ENCODE data around the gene TEKT5.
"Not testable (repeated sequence)": the region's sequence is repeated elsewhere in the genome, so short reads cannot be mapped to it uniquely, and the experiment has no call there.

TEKT5 gene

DNA sequence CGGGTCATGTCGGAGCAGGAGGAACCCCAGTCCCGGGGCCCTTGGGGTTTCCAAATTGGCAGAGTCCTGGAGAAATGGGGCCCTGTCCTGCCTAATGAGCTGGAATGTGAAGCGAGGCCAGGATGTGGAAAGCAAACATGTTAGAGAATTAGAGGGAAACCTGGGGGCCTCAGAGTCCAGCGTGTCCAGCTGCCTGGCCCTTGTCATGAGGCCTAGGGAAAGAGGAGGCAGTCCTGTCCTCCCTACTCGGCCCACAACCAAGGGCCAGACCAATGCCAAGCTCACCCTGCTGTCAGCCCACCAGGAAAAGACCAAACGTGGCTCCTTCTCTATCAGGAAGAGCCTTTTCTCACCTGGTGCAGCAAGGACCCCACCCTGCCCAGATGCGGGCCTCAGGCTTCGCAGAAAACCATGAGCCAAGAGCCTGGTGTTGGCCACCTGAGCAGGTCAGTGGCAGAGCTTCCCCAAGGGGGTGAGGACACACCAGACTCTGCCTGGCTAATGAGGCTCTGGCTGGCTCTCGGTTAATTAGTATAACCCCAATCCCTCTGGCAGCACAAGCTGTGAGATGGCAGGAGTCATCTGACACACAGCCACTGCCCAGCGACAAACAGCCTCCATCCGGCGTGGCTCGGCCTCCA lies 10.1 kb downstream of the TEKT5 start:
- no peak for DNase-seq (ENCODE audit: low read depth in 2 of 2)

DNA sequence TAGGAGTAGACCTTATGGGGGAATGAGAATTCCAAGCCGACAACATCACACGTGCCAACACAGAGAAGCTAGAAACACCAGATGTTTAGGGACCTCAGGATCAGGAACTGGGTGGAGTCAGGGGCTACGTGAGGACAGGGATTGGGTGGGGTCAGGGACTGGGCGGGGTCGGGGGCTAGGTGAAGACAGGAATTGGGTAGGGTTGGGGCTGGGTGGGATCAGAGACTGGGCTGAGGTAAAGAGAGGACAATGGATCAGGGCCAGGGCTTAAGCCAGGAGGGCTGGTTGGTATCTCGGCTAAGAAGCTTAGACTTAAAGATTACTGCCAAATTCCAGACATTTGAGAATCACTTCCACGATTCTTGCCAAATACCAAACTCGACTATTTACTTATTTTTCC lies 11.6 kb downstream of the TEKT5 start:
- DNase-seq (ENCODE audit: low read depth in 2 of 2), result no peak

DNA sequence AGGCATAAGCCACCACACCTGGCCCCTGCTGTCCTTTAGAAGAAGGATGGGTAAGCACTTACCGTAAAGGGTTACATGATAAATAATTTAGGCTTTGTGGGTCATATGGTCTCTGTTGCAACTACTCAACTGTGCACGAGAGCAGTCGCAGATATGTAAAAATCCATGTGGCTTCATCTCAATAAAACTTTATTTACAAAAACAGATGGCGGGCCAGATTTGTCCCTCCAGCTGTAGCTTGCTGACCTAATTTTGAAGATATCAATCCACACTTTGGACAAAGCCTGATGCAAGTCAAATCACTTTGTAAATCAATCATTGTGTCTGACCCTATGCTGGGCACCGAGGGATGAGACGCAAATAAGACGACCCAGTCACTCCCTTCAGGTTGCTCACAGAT lies 12.1 kb downstream of the TEKT5 start:
- no peak for DNase-seq (ENCODE audit: low read depth in 2 of 2)

DNA sequence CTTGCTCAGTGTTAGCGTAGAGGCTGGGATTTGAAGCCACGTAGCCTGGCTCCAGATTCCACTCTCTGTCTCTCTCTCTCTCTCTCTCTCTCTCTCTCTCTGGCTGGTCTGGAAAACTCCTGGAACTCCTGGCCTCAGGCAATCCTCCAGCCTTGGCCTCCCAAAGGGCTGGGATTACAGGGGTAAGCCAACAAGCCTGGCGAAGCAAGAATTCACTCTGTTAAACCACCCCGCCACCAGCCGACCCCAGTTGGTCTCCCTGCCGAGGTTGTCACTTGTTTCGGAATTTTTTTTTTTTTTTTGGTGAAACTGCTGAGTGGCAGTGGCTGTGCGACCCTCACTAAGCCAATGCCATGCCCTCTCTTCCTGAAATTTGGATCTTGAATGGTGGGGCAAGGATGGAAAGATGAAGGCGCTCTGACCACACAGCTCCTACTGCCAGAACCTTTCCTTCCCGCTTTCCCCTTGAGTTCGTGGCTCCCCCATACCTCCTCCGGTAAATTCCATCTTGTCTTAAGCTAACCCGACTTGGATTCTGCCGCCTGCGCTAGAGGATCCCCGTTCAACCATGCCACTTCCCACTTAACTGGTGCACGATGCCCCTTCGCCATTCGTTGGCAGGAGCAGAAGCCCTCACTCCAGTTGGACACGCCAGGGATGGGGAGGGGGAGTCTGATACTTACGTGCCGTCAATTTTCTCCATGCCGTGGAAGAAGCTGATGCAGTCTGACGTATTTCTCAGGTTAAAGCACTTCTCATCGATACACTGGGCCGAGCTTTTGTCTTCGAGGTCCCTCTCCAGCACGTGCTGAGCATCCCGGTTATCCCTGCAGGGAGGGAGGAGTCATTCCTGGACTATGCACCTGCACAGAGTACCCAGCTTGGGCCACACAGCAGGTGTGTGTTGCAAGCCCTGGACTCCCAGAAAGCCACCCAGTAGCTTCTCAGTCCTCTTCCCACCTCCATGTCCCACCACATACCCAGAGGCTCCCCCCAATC lies 13.1 kb downstream of the TEKT5 start:
- no peak for DNase-seq (ENCODE audit: low read depth in 2 of 2)

DNA sequence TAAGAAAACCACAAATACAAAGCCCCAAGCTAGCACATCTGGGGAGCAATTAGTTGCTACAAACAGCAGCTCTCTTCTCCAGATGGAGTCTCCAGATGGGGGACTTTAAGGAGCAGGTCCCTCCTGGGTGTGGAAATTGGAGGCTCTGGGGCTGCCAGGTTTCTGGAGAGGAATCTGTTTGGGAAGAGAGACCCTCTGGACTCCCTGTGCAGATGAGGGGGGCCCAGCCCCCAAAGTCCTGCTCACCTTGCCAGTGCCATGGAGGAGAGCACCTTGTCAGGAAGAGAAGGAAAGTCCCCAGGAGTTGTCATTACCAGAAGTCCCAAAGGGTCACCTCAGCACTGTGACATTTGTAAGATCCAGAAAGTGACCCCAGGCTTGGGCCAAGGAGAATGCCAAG lies 14.8 kb downstream of the TEKT5 start:
- DNase-seq (ENCODE audit: low read depth in 2 of 2), result no peak

DNA sequence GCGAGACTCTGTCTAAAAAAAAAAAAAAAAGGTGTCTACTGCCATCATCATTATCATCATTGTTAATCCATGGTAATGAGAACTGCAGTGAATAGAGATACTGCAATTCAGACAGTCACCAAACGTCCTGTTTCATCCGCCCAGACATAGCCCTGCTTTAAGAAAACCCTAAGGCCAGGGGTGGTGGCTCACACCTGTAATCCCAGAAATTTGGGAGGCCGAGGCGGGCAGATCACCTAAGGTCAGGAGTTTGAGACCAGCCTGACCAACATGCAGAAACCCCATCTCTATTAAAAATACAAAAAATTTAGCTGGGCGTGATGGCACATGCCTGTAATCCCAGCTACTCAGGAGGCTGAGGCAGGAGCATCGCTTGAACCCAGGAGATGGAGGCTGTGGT lies 15.3 kb downstream of the TEKT5 start:
- DNase-seq (ENCODE audit: low read depth in 2 of 2), result not testable (repeated sequence)

DNA sequence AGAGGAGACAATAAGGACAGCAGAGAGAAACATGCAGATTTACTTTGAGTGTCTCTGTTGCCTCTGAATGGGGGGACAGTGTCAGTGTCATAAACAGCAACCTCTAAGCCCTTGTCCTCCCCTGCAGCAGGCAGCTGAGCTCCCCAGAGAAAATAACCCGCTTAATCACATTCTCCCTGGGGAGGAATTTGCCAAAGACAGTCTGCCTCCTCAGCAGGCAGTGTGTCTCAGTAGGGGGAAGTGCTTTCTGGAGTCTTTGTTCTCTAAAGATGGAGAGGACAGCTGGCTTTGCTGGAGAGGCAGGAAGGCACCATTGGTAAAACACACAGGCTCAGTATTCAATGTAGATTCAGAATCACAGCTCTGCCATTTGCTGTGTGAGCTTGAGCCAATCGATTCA lies 16.1 kb downstream of the TEKT5 start:
- no peak for DNase-seq (ENCODE audit: low read depth in 2 of 2)

DNA sequence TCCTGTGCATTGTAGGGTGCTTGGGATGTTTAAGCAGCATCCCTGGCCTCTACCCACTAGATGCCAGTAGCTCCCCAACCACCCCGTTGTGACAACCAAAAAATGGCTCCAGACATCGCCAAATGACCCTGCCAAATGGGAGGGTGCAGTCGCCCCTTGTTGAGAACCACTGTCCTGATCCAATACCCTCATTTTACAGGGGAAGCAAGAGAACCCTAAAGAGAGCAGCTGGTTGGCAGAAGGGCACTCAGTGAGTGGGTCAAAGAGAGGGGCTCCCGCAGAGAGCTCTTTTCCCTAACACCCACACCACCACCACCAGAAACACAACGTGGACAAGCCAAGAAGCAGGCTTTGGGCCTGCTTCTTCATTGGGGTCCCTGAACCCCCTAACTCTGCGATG lies 18.4 kb downstream of the TEKT5 start:
- DNase-seq (ENCODE audit: low read depth in 2 of 2), result no peak

DNA sequence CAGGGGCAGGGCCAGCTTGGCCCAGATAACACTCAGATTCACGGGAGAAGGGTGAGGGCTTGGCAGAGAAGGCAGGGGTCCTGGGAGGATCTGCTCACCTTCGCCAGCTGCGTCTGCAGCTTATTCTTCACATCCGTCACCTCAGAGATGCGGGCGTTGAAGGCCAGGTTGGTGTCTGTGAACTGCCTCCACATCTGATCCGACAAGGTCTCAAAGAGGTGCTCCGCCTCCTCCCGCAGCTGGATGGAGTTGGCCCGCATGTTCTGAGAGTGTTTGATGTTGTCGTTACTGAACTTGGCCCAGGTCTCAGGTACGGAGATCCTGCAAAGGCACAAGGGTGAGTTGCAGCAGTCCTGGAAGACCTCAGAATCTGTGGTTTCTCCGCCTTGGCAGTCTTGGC lies 18.9 kb downstream of the TEKT5 start:
- no peak for DNase-seq (ENCODE audit: low read depth in 2 of 2)

DNA sequence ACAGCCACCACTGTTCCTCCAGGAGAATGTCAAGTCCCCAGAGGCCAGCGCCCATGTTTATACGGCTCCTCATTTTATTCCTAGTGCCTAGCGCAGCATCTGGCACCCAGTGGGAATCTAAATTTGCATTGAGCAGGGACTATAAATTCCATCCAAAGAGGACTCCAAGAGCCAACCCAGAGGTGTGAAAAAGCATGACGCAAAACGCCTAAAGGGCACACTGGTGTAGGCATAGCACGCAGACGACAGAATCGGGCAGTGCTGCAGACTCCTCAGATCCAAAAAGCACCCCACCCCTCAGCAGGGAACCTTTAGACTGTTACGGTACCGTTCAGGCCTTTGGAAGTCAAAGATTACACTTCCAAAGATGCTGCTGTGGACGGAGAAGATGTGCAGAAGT lies 19.5 kb downstream of the TEKT5 start:
- no peak for DNase-seq (ENCODE audit: low read depth in 2 of 2)

DNA sequence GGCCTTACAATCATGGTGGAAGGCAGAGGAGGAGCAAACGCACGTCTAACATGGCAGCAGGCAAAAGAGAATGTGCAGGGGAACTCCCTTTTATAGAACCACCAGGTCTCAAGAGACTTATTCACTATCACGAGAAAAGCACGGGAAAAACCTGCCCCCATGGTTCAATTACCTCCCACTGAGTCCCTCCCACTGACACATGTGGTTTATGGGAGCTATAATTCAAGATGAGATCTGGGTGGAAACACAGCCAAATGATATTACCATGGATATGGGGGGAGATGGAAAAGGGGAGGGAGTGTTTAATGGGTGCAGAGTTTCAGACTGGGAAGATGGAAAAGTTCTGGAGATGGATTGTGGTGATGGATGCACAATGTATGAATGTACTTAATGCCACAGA lies 23.0 kb downstream of the TEKT5 start:
- DNase-seq (ENCODE audit: low read depth in 2 of 2), result no peak

DNA sequence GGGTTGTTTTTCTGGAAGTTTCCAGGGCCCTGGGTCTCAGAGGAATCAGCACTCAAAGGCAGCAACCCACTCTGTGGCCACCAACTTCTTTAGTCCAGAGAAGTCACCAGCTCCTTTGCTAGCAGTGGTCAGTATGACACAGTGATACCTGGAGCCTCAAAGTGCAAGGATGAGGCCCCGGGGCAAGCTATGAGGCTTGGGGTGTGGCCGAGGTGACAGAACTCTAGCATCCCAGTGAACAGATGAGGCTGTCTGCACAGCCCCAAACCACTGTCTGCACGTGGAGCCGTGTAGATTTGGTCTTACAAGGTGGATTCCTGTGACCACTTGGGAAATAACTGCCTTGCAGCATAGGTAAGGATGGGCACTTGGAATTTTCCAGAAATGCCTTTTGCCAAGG lies 24.9 kb downstream of the TEKT5 start:
- DNase-seq (ENCODE audit: low read depth in 2 of 2), result no peak

DNA sequence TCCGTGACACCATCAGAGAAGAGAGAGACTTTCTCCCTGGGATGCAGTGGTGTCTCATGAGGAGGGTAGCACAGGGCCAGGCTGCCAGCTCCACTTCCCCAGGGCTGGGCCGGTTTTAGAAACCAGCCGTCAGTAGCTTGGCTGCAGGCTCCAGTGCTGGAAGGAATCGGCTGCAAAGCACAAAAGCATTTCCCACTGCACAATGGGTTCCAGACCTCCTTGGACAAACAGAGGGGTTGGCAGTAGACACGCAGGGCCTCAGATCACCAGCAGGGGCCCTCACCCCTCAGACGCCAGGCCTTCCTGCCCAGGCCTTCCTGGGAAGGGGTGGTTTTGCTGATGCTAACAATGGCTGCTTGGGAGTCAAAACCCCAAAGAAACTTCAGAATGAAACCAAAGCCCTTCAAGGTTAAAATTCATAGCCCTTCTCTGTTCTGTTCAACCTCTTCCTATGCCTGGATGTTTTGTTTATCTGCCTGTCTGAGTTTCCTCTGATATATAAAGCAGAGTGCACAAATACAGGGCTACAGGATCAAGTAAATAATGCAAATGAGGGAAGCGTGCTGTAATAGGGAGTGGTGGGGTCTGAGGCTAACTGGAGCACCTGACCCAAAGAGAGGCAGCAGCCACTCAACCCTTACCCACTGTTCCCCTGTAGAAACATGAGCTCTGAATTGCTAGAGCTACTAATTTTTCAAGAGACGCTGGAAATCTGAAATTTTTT lies 26.2 kb downstream of the TEKT5 start:
- no peak for DNase-seq (ENCODE audit: low read depth in 2 of 2)

DNA sequence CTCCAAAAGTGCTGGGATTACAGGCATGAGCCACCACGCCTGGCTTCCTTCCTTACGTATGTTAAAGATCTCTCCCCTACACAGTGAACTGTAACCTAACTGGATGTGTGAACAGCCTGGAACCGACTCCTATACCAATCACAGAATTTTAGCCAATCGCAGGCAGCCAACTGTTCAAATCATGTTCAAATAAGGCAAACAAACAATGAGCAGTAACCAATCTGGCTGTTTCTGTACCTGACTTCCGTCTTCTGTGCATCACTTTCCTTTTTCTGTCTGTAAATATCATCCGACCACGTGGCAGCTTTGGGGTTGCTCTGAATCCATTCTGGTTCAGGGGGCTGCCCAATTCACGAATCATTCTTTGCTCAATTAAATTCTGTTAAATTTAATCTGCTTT lies 27.5 kb downstream of the TEKT5 start:
- DNase-seq (ENCODE audit: low read depth in 2 of 2), result no peak

DNA sequence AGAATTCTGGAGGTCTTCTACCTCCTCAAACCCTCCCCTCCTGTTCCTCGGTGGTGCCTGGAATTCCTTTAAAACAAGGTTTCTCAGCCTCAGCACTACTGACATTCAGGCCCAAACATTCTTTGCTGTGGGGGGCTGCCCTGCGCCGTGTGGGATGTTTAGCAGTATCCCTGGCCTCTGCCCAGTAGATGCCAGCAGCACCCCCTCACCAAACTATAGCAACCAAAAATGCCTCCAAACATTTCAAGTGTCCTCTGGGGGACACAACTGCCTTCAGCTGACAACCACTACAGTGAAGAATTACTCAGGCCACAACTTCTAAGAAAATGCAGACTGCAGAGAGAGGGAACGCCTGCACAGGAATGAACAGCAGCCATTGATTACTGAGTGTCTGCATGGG lies 28.4 kb downstream of the TEKT5 start:
- DNase-seq (ENCODE audit: low read depth in 2 of 2), result no peak

DNA sequence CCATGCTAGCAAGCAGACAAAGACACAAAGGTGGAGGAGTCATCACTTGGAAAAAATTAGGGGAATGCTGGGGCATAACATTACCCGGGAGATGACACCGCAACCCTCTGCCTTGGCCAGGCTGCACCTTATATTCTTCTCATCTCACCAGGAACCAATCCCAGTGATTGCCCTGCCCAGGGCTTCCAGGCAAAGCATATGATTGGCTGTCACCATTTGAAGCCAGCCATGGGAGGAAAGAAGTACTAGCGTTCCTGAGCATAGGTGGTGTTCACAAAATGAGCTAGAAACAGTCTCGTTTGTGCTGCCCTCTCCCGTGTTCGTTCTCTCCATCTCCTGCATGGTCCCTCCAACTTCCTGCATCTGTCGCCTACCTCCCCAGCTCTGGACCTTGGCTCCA lies 29.6 kb downstream of the TEKT5 start:
- no peak for DNase-seq (ENCODE audit: low read depth in 2 of 2)

DNA sequence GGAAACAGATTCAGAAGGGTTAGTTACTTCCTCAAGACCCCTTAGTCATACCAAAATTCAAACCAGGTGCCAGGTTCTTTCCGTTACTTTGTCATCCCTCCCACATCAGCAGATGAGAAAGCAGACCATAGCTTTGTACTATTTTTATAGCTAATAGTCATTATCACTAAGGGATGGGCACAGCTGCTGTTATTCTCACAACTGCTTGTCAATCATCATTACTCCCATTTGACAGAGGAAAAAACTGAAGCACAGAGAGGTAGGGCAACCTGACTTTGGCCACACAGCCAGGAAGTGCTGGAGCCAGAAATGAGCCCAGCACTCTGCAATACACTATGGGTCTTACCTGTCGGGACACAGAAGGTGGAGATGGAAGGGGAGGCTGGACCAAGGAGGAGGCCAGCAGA lies 30.0 kb downstream of the TEKT5 start:
- DNase-seq (ENCODE audit: low read depth in 2 of 2), result no peak

DNA sequence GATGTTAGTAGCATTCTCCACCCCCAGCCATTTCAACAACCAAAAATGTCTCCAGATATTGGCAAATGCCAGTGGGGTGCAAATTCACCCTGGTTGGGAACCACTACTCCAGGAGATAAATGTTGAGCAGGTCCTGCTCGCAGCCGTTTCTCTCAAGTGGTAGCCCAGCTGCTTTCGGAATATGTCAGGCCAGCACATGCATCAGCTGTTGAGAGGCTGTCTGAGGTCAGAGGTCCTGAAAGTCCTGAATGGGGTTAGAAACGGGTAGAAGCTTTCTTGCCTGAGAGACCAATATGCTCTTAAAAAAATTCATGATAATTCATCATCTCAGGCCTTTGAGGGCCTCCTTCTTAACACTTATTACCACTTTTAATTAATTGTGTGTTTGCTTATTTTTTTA lies 31.0 kb downstream of the TEKT5 start:
- DNase-seq (ENCODE audit: low read depth in 2 of 2), result no peak

DNA sequence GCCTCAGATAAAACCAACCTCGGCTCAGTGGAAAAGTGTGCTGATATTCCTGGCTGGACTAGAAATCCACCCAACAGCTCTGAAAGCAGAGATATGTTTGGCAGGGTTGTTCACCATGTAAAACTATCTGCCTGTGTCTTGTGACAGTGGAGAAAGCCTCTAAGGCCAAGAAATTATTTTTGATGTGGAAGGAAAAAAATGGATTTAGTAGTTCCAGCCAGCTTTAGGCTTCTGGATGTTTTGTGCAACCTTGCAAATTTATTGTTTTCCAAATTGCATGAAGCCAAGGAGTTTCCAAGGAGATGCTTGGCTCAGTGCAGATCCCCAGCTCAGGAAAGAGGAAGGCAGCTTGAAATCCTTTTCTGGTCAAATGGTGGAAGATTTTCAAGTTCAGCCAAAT lies 31.6 kb downstream of the TEKT5 start:
- no peak for DNase-seq (ENCODE audit: low read depth in 2 of 2)

DNA sequence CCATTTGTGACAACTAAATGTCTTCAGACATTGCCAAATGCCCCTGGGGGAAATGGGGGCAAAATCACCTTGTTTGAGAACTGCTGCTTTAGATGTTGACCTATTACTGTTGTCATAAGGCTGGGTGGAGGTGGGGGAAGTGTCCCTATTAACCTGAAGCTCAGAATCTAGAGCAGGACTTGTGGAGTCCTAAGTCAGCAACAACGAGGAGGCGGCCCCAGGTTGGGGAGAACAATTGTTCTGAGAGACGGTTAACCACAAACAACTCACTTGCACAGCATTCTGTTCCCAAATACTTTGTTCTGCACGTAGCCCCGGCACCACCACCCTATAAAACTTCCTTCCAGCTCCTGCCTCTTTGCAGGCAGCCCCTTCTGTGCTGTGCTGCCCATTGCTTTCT lies 32.5 kb downstream of the TEKT5 start:
- no peak for DNase-seq (ENCODE audit: low read depth in 2 of 2)

DNA sequence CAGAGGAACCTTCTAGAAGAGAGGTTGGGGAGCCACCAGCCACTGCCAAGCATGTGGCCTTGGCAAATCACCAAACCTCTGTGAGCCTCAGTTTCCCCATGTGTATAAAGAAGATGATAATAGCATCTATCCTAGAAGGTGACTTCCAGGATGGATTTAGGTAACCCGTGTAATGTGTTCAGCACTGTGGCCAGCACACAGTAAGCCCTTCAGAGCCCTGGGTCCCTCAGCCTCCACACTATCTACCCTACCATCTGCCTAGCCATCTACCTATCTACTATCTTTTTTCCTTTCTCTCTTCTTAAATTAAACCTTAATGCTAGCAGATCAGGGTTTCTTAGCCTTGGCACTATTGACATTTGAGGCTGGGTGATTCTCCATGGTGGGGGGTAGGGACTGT lies 33.0 kb downstream of the TEKT5 start:
- DNase-seq (ENCODE audit: low read depth in 2 of 2), result no peak

DNA sequence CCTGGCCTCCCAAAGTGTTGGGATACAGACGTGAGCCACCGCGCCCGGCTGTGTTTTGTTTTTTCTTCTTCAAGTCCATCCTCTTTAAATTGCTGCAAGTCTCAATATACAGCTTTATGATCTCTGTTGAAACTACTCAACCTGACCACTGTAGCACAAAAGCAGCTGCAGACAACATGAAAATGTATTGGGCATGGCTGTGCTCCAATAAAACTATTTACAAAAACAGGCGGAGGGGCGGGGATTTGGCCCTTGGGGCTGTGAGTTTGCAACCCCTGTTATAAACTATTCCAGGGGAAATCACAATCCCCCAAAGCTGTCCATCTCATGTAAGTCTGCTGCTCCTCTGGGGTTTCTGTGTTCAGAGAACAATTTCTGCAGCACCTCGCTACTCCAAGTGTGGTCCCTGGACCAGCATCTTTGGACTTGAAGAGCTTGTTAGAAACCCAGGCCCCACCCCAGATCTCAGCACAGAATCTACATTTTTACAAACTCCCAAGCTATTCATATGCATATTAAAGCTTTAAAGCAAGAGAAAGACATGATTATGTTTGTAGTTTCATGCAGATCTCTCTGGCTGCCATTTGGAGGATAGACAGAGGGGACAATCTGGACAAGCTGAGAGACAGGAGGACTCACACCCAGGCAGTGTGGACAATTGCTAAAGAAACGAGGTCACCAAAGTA lies 33.6 kb downstream of the TEKT5 start:
- DNase-seq (ENCODE audit: low read depth in 2 of 2), result no peak

All from fibroblast of skin of left biceps (primary cell).